ENCODE data around the gene ZNF565.
"Not testable (repeated sequence)": the region's sequence is repeated elsewhere in the genome, so short reads cannot be mapped to it uniquely, and the experiment has no call there.

ZNF565 gene

DNA sequence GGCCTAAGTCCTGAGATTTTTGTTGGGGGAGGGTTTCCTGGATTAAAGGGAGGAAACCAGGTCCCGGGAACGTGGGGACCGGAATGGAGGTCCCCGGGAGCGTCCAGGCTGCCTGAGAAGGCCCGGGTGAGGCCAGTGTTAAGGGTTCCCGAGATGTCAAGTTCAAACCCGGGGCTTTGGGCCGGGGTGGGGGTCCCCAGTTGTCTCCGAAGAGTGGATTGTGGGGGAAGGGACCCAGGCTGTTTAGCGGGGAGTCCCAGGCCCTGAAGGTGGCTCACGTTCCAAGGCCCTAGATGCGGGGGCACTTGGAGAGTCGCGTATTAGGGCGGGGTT, 62.5 kb downstream of the ZNF565 start:
- in situ Hi-C loops (cut with MboI; ENCODE audit: low sequenced_read_pairs), result no loop called here

DNA sequence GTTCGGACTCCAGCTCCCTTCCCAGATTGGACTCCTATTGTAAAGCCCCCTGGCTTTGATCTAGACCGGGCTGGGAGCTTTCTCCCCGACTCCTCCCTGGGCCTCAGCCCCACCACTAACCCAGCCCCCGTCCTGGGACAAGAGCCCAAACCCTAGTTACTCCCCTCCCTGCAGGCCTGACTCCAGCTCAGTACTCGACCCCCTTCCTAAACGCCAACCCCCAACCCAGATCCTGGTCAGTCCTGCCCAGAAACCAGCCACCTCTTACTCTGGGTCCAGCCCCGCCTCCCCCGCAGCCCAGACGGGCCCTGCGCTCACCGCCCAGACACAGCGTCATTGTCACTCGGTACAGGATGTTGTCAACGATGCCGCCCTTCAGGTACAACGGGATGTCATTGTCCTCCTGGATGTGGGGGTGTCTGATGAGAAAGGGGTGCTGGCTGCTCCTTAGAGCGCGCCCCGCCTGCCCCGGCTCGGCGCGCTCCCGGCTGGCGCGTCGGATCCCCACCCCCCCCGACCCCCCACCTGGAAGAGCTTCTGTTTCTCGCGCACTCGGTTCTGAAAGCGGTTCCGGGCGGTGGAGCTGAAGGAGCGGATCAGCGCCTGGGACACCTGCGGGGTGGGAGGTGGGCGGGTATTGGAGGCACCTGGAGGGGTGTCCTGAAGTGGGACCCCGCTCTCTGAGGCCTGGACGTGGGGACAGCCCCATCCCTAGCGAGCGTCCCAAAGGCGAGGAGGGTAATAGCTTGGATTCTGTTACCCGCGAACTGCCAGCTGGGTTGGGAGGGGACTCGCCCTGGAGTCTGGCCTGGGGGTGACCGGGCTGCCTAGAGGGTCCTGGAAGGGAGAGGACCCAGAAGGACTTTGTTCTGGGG, 63.1 kb downstream of the ZNF565 start:
- in situ Hi-C loops (cut with MboI; ENCODE audit: low sequenced_read_pairs), result no loop called here

DNA sequence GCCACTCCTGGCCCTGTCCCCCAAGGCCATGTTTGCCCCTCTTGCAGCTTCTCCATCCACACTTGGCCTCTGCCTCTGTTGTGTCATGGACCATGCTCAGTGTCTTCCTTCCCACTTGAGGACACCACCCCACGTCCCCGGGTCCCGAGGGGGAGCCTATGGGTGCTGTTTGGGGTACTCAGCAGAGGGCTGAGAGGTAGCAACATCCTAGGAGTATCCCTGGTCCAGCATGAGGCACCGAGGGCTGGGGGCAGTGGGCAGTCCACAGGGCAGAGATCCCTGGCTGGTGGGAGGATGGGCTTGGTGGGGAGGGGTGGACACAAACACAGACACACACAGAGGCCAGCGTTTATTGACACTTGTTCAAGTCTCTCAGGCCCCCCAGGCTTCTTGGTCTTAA, 63.9 kb downstream of the ZNF565 start:
- in situ Hi-C loops (cut with MboI; ENCODE audit: low sequenced_read_pairs), result no loop called here

DNA sequence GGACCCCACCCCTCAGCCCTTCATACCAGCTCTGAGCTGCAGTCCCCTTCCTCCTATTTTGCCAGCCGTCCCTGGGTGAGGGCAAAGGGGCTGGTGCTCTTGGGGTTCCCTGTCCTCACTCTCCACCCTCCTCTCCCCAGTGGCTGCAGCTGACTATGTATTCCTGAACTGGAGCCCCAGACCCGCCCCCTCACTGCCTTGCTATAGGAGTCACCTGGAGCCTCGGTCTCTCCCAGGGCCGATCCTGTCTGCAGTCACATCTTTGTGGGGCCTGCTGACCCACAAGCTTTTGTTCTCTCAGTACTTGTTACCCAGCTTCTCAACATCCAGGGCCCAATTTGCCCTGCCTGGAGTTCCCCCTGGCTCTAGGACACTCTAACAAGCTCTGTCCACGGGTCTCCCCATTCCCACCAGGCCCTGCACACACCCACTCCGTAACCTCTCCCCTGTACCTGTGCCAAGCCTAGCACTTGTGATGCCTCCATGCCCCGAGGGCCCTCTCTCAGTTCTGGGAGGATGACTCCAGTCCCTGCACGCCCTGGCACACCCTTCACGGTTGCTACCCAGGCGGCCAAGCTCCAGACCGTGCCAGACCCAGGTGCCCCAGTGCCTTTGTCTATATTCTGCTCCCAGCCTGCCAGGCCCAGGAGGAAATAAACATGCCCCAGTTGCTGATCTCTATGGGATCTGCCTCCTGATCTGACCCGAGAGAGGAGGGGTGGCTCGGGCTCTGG, 64.6 kb downstream of the ZNF565 start:
- in situ Hi-C loops (cut with MboI; ENCODE audit: low sequenced_read_pairs), result no loop called here

DNA sequence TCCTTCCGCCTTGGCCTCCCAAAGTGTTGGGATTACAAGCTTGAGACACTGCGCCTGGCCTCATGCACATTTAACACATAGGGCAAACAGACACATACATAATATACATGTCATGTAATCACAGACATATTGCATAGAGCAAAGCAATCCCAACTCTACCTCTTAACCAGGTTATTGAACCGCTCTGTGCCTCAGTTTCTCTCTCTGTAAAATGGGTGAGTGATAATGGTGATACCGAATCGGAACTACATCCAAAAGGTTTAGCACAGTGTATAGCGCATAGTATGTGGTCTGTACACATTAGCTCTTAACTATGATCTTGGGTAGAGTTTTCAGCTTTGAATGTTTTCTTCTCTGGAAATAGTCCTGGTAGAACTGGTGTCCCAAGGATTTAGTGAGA, 69.8 kb downstream of the ZNF565 start:
- in situ Hi-C loops (cut with MboI; ENCODE audit: low sequenced_read_pairs), result no loop called here

DNA sequence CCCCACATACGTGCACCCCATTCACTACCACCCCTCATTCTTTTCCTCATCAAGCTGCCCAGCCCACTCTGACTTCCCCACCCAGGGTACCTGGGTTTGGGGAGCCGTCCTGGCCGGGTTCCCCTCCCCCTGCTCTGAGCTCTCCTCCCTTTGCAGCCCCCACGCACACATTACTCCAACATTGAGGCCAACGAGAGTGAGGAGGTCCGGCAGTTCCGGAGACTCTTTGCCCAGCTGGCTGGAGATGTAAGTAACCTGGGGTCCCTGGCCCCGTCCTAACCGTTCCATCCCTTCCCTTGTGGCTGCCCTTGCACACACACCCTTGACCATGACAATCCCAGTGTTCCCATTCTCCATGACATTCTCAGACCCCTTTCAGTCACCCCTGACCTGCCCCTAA, 72.0 kb downstream of the ZNF565 start:
- in situ Hi-C loops (cut with MboI; ENCODE audit: low sequenced_read_pairs), result no loop called here

DNA sequence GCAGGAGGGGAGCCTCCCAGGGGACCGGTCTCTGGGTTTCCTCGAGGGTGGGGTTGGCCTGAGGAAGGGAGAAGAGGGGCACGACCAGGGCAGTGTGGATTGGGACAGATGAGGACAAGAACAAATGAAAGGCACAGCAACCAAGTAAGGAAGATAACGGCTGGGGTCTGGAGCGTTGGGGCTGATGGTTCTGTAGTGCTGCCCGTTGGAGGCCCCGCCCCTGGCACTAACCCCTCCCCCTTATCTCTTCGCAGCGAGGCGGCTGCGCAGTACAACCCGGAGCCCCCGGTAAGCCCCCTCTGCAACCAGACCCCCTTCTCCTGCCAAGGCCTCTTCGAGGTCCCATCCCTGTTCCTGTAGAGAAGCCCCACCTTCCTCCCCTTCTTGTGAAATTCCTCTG, 72.4 kb downstream of the ZNF565 start:
- in situ Hi-C loops (cut with MboI; ENCODE audit: low sequenced_read_pairs), result no loop called here

DNA sequence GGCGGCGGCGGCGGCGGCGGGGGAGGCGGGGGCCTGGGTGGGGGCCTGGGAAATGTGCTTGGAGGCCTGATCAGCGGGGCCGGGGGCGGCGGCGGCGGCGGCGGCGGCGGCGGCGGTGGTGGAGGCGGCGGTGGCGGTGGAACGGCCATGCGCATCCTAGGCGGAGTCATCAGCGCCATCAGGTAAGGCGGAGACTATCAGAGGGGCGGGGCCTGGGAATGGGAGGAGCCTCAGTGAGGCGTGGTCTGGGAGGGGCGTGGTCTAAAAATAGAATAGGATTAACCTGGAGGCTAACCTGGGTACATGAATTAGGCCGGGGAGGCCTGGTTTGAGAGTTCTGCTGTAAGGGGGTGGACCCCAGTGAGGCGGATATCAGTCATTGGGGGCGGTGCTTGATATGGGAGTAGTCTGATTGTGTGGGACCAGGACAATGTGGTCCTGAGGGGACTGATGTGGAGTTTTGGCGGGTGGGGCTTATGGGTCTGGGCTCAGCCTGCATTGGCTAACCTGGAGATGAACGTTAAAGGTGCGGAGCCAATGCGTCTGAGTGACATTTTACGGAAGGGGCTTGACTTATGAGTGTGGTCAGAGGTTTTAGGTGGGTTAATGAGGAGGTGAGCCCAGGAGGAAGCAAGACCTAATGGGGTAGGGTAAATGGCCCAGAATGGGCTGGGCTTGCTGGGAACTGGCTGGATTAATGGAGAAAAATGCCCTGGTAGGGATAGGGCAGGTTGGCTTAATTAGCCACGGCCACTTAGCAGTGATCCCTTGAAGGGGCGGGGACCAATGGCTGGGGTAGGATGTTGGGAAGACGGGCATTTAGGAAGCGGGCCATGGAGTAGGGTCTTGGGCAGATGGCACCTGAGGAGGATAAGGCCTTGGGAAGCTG, 73.2 kb downstream of the ZNF565 start:
- in situ Hi-C loops (cut with MboI; ENCODE audit: low sequenced_read_pairs), result no loop called here

DNA sequence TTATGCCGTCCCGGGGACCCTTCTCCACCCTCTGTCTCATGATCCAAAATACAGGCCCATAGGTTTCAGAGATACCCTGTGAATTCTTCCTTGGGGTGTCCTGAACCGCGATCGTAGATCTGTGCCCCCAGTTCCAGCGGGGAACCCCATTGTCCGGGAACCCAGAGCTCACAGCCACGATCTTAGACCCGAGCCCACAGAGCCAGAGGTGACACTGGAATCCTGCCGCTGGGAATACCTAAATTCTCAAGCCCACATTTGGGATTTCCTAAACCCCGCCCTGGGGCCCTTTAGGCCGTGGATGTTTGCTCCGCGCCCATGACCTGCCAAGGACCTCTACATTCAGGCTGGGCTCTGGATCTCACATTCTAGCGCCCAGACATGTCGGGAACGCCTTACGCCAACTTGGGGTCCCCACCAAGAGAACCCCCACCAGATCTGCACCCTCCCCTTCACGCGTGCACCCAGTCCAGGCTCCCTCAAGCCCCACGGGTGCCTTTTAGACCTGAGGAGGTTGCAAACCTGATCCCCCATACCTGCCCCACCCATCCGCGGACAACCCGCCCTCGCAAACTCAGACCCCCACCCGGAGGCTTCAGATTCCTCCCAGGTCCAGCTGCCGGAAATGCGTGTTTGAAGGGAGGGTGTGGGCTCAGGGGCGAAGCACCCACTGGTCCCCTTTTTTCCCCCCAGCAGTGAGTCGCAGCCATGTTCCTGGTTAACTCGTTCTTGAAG, 74.0 kb downstream of the ZNF565 start:
- in situ Hi-C loops (cut with MboI; ENCODE audit: low sequenced_read_pairs), result no loop called here

DNA sequence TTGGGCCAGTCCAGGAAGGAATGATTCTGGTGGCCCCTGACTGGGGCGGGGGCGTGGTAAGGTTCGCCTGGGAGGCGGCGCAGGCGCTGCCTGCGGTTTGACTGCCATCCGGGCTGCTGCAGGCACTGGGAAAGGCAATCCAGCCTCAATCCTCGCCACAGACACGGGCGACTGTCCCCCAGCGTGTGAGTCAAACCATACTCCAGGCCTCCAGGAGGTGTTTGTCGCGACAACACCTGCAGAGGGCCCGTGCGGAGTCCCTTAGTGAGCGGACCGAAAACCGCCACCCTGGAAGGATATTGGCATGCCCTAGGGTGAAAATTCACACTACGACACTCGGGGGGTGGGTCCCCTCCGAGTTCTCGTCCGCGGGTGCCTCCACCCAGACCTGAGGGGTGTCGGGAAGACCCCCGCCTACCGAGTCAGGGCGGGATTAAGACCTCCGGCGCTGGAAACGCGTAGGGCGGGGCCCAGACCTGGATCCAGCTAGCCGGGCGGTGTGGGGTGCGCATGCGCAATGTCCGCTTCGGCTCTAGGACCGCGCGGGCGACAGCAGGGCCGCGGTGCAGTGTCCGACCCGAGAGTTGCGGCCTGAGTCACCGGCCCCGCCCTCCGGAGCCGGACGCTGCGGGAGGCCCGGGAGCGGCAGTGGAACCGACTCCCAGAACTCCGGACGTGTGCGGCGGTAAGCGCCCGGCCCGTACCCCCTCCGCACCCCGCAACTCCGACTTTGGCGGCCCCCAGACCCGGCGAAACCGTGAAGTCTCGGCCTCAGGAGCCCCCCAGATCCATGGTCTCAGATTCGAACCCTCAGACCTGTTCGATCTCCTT, 74.8 kb downstream of the ZNF565 start, which contains the start of gene CAPNS1:
CAPNS1 (plus strand) TSS at position 594 of the 831 bp plus-strand sequence. CDS start 946 bp downstream, outside the sequence.
- in situ Hi-C loops (cut with MboI; ENCODE audit: low sequenced_read_pairs), result no loop called here

DNA sequence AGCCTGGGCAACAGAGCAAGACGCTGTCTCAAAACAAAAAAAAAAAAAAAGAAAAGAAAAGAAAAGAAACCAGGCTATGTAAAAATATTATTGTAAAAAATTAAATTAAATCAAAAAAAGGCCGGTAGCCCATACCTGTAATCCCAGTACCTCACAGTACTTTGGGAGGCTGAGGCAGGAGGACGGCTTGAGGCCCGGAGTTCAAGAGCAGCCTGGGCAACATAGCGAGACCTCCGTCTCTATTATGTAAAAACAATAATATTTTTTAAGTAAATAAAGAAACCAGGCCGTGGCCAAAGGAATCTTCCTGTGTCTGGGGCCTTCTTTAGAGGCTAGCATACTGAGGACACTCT, 75.4 kb downstream of the ZNF565 start:
- in situ Hi-C loops (cut with MboI; ENCODE audit: low sequenced_read_pairs), result no loop called here

DNA sequence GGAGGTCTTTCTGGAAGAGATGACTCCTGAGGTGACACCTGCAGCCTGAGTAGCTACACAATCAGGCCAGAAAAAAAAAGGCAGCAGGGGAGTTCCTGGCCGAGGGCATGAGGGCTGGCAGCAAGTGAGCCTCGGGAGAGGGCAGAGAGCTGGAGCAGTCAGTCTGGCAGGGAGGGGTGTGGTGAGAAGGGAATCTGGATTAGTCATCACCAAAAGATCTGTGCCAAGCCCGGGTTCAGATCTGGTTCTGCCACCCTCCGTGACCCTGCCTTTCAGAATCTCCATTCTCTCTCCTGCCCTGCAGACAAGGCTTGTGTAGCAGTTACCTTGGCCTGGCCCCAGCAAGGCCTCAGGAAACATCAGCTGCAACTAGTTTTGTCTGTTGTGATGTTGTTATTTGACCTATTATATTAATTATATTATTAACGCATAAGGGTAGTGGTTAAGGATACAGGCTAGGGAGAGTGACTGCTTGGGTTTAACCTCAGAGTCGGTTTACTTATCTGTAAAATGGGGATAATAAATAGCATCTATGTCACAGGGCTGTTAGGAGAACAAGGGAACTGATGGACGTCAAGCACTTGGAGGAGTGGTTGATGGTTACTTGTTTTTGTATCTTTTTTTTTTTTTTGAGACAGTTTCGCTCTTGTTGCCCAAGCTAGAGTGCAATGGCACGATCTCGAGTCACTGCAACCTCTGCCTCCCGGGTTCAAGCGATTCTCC, 77.3 kb downstream of the ZNF565 start:
- in situ Hi-C loops (cut with MboI; ENCODE audit: low sequenced_read_pairs), result no loop called here

DNA sequence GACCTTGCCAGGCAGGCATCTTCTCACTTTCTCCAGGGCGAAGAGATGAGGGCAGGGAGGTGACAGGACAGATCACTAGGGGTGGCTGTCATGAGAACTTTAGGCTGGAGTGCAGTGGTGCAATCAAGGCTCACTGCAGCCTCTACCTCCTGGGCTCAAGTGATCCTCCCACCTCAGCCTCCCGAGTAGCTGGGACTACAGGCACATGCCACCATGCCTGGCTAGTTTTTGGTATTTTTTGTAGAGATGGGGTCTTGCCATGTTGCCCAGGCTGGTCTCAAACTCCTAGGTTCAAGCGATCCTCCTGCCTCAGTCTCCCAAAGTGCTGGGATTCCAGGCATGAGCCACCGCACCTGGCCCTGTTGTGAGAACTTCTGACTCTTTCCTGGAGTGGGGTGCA, 79.6 kb downstream of the ZNF565 start:
- in situ Hi-C loops (cut with MboI; ENCODE audit: low sequenced_read_pairs), result not testable (repeated sequence)

Data from HL-60/S4 (cell line).